Body of pancreas (tissue), 4 donors: ENCODE data around the gene ATG2B. TPM values are rescaled to one million over a fixed set of nuclear protein-coding genes. Genes with fewer than 3 reads are reported as not detected.
"Not testable (repeated sequence)": the region's sequence is repeated elsewhere in the genome, so short reads cannot be mapped to it uniquely, and the experiment has no call there.

Experiments
- ATAC-seq: fragments of 150-250 bp; one replicate; pipeline ENCODE4 v1.9.1; 2016
- DNase-seq, 4 donors: peaks; one replicate each; pipeline ENCODE4 v3.0.0-alpha.2; 2019
- H3K27ac ChIP-seq, 4 donors: fragments of 200-600 bp; sonication (generic); 1 replicate in 3 of 4; 2 replicates in 1 of 4; pipeline versions ENCODE4 v1.5.1 to v1.6.1; 2016 to 2019; ENCODE audit warnings: mild to moderate bottlenecking in 1 of 4, mixed read lengths in 1 of 4, moderate library complexity in 1 of 4
- H3K27me3 ChIP-seq, 2 donors: fragments of 200-600 bp; sonication (generic); one replicate each; pipeline ENCODE4 v1.6.0; 2016; ENCODE audit warnings: mild to moderate bottlenecking in 1 of 2
- H3K36me3 ChIP-seq, 2 donors: fragments of 200-600 bp; sonication (generic); replicated peaks in 1 of 2; 2 replicates each; pipeline ENCODE4 v1.5.1; 2016; ENCODE audit warnings: low read depth in 2 of 2; ENCODE audit not compliant: insufficient read depth in 1 of 2
- H3K4me1 ChIP-seq: fragments of 200-600 bp; sonication (generic); one replicate; pipeline ENCODE4 v1.6.0; 2016
- H3K4me3 ChIP-seq, 2 donors: fragments of 200-600 bp; sonication (generic); 1 replicate in 1 of 2; 2 replicates in 1 of 2; pipeline ENCODE4 v1.5.1; 2016 to 2019
- H3K9me3 ChIP-seq, 3 donors: fragments of 200-600 bp; sonication (generic); 1 replicate in 2 of 3; 2 replicates in 1 of 3; pipeline ENCODE4 v1.5.1; 2016
- CTCF ChIP-seq, 7 experiments: fragments of 450-650 bp in 4 of 7; fragments of 200-600 bp in 3 of 7; sonication (generic) in 3 of 7; IDR thresholded peaks; one replicate each; pipeline ENCODE4 v1.5.1; 2016 to 2019; ENCODE audit warnings: antibody characterized with exemption in 7 of 7
- POLR2A ChIP-seq, 3 donors: fragments of 450-650 bp; IDR thresholded peaks; one replicate each; pipeline ENCODE4 v1.6.1; 2016; ENCODE audit warnings: antibody characterized with exemption in 3 of 3, mild to moderate bottlenecking in 2 of 3
- WGBS, 2 donors: methylation state at CpG; one replicate each; pipeline ENCODE4 v1.1.5; 2017; 5-methylcytosine and 5-hydroxymethylcytosine counted together
- intact Hi-C: fragments of 100-400 bp; cut with DNase I; formaldehyde crosslinking; loops from one replicate; pipeline ENCODE4 v1.15.1; 2023
- total RNA-seq, 2 donors: library from RNA; depleted of rRNA; stranded (reverse); fragments of >200 nt; gene quantifications; one replicate each; pipeline ENCODE4 v1.1.0, GENCODE V29; 2016

ATG2B gene
- total RNA-seq, 2 donors from 2014 or later = 26.2 to 51.7 TPM

GRCh38 chr14:96245710-96246538 lies 117.2 kb downstream of the ATG2B start:
- DNase-seq = no peak
- Histone ChIP-seq H3K27me3 (no peaks in the 10 kb centered on the region), H3K4me1 (no peaks in the 10 kb centered on the region), H3K27ac (no peak overlapping the region), H3K9me3 (no peaks in the 10 kb centered on the region), H3K36me3 (no peaks in the 10 kb centered on the region), H3K4me3 (no peak overlapping the region)
- no peak for ATAC-seq
- 54 to 77% methylated on average over 3 of the region's 3 CpGs for WGBS, 2 donors
- no peak for TF ChIP-seq CTCF (IDR thresholded peaks at IDR 0.05)
- TF ChIP-seq POLR2A (IDR thresholded peaks at IDR 0.05) = no peak
- intact Hi-C loops = no loop called here

- H3K4me3 ChIP-seq, H3K9me3 ChIP-seq, DNase-seq, H3K27me3 ChIP-seq, intact Hi-C loops, H3K4me1 ChIP-seq, H3K27ac ChIP-seq, H3K36me3 ChIP-seq, ATAC-seq: not testable (repeated sequence)
- WGBS, 2 donors = 91% methylated on average over 3 of the region's 3 CpGs
Measured at GRCh38 chr14:96245074-96245473, 118.1 kb downstream of the ATG2B start.

DNA sequence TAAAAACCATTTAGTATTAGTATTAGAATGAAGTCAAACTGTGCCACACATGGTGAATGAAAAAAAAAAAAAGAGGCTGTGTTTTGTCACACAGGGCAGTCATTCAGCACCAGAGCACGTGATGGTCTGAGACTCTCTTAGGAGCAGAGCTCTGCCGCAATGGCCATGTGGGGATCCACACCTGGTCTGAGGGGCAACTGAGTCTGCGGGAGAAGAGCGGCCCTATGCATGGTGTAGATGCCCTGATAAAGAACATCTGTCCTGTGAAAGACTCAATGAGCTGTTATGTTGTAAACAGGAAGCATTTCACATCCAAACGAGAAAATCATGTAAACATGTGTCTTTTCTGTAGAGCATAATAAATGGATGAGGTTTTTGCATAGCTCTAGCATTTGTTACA lies 119.4 kb downstream of the ATG2B start:
- no peak for DNase-seq
- WGBS, 2 donors = 58 to 68% methylated on average over 5 of the region's 5 CpGs
- Histone ChIP-seq H3K27ac (no peak overlapping the region), H3K36me3 (no peaks in the 10 kb centered on the region), H3K4me1 (no peaks in the 10 kb centered on the region), H3K9me3 (no peaks in the 10 kb centered on the region), H3K4me3 (no peak overlapping the region), H3K27me3 (no peaks in the 10 kb centered on the region)
- intact Hi-C loops = no loop called here
- ATAC-seq = no peak
- TF ChIP-seq CTCF (IDR thresholded peaks at IDR 0.05) = no peak
- TF ChIP-seq POLR2A (IDR thresholded peaks at IDR 0.05) = no peak

DNA sequence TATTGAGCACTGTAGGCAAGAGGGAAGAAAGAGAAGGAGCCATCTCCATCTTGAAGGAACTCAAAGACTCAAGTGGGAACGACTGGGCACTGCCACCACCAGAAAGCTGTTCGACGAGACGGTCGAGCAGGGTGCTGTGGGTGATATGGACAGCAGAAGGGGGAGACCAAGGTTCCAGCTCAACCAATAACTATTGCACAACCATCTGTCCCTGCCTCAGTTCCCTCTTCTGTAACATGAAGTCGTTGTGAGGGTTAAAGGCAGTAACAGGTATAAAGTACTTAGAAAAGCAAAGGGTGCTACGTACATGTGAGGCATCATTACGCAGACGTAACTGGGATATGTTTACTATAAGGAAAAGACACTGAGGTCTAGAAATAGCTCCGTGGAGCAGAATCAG lies 121.0 kb downstream of the ATG2B start:
- TF ChIP-seq CTCF (IDR thresholded peaks at IDR 0.05) = no peak
- TF ChIP-seq POLR2A (IDR thresholded peaks at IDR 0.05) = no peak
- Histone ChIP-seq H3K27me3 (no peaks in the 10 kb centered on the region), H3K4me1 (no peaks in the 10 kb centered on the region), H3K4me3 (no peak overlapping the region), H3K36me3 (no peaks in the 10 kb centered on the region), H3K27ac (no peak overlapping the region), H3K9me3 (no peaks in the 10 kb centered on the region)
- DNase-seq (no peak), ATAC-seq (no peak)
- intact Hi-C loops = no loop called here
- 82 to 85% methylated on average over 10 of the region's 10 CpGs for WGBS, 2 donors

DNA sequence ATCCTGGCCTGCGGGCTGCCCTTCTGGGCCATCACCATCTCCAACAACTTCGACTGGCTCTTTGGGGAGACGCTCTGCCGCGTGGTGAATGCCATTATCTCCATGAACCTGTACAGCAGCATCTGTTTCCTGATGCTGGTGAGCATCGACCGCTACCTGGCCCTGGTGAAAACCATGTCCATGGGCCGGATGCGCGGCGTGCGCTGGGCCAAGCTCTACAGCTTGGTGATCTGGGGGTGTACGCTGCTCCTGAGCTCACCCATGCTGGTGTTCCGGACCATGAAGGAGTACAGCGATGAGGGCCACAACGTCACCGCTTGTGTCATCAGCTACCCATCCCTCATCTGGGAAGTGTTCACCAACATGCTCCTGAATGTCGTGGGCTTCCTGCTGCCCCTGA lies 122.5 kb downstream of the ATG2B start:
- TF ChIP-seq POLR2A (IDR thresholded peaks at IDR 0.05) = no peak
- no peak for DNase-seq
- H3K36me3 ChIP-seq = no peaks in the 10 kb centered on the region
- H3K27ac ChIP-seq = no peak overlapping the region
- H3K4me1 ChIP-seq = no peaks in the 10 kb centered on the region
- H3K27me3 ChIP-seq = no peaks in the 10 kb centered on the region
- WGBS, 2 donors = 89 to 90% methylated on average over 11 to 18 of the region's 18 CpGs
- H3K4me3 ChIP-seq = no peak overlapping the region
- intact Hi-C loops = no loop called here
- no peak for ATAC-seq
- no peaks in the 10 kb centered on the region for H3K9me3 ChIP-seq

DNA sequence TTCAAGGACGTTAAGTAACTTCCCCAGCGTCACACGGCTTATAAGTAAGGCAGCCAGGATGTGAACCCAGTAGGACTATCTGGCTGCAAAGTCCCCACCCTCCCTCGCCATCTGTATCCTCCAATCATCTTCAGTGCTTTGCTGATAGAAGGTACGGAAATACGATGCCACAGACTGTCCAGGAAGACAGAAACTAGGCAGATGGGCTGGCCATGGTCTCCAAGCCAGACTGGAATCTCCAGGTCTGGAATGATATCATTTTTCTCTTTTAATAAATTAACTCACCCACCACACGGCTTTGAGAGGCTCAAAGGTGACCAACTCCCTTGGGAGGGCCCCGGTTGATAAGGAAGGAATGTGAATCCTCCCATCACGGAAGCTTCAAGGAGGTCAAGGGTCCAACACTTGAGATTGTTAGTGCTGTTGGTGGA lies 123.4 kb downstream of the ATG2B start:
- no peak for TF ChIP-seq POLR2A (IDR thresholded peaks at IDR 0.05)
- no peak for TF ChIP-seq CTCF (IDR thresholded peaks at IDR 0.05)
- WGBS, 2 donors = 49 to 53% methylated on average over 9 of the region's 9 CpGs
- DNase-seq (no peak), ATAC-seq (peak; percentile 43)
- Histone ChIP-seq H3K27me3 (no peaks in the 10 kb centered on the region), H3K4me1 (no peaks in the 10 kb centered on the region), H3K9me3 (no peaks in the 10 kb centered on the region), H3K36me3 (no peaks in the 10 kb centered on the region), H3K4me3 (no peak overlapping the region), H3K27ac (no peak overlapping the region)
- intact Hi-C loops = no loop called here
